Smooth muscle cell (in vitro differentiated cells): ENCODE measurements around the gene TRIM9. TPM values are rescaled to one million over a fixed set of nuclear protein-coding genes. Genes with fewer than 3 reads are reported as not detected.

ENCODE experiments used
- DNase-seq: peaks from one replicate; lab custom pipeline; 2025; ENCODE audit not compliant: unreplicated experiment; lab: John Stamatoyannopoulos, UW
- H2AFZ ChIP-seq: fragments of 200-600 bp; sonication (generic); 2 replicates; pipeline ENCODE4 v1.6.0; 2016; ENCODE audit warnings: antibody characterized with exemption, low read depth, mild to moderate bottlenecking
- H3F3A ChIP-seq: fragments of 200-600 bp; sonication (generic); 2 replicates; pipeline ENCODE4 v1.6.0; 2017; ENCODE audit warnings: antibody characterized with exemption, low read depth
- H3K27ac ChIP-seq: fragments of 200-600 bp; sonication (generic); 2 replicates; pipeline ENCODE4 v1.5.1; 2016; ENCODE audit warnings: low read depth, mild to moderate bottlenecking
- H3K27me3 ChIP-seq: fragments of 200-600 bp; sonication (generic); 2 replicates; pipeline ENCODE4 v1.6.1; 2016; ENCODE audit warnings: low read depth, mild to moderate bottlenecking
- H3K36me3 ChIP-seq: fragments of 200-600 bp; sonication (generic); 2 replicates; pipeline ENCODE4 v1.5.1; 2016; ENCODE audit warnings: low read depth
- H3K4me1 ChIP-seq: fragments of 200-600 bp; sonication (generic); 2 replicates; pipeline ENCODE4 v1.5.1; 2016; ENCODE audit warnings: low read depth
- H3K4me2 ChIP-seq: fragments of 200-600 bp; sonication (generic); 2 replicates; pipeline ENCODE4 v1.6.0; 2016; ENCODE audit warnings: mild to moderate bottlenecking
- H3K4me3 ChIP-seq: fragments of 200-600 bp; sonication (generic); 2 replicates; pipeline ENCODE4 v1.5.1; 2016; ENCODE audit warnings: mild to moderate bottlenecking
- H3K79me2 ChIP-seq: fragments of 200-600 bp; sonication (generic); 2 replicates; pipeline ENCODE4 v1.6.0; 2016; ENCODE audit warnings: low read depth, mild to moderate bottlenecking
- H3K9ac ChIP-seq: fragments of 200-600 bp; sonication (generic); 2 replicates; pipeline ENCODE4 v1.6.0; 2016; ENCODE audit warnings: low read depth
- H3K9me3 ChIP-seq: fragments of 200-600 bp; sonication (generic); replicated peaks from 2 replicates; pipeline ENCODE4 v1.5.1; 2016; ENCODE audit warnings: low read depth
- H4K20me1 ChIP-seq: fragments of 200-600 bp; sonication (generic); 2 replicates; pipeline ENCODE4 v1.6.0; 2016; ENCODE audit warnings: low read depth
- CTCF ChIP-seq: fragments of 200-600 bp; sonication (generic); IDR thresholded peaks from 2 replicates; pipeline ENCODE4 v1.5.1; 2017; ENCODE audit warnings: borderline replicate concordance, mild to moderate bottlenecking, antibody characterized with exemption; ENCODE audit not compliant: insufficient read depth, poor library complexity, severe bottlenecking
- WGBS: methylation state at CpG from one replicate; pipeline ENCODE4 v1.1.7; 2016; ENCODE audit warnings: low lambda C conversion rate; 5-methylcytosine and 5-hydroxymethylcytosine counted together
- polyA plus RNA-seq: library from polyadenylated mRNA; unstranded; fragments of >200 nt; fragmentation: Nextera tagmentation; extraction: Ambion mirVana; gene quantifications from 2 replicates; pipeline ENCODE4 v1.2.1, GENCODE V29; 2016
- total RNA-seq: library from RNA; depleted of rRNA; stranded (reverse); fragments of >200 nt; gene quantifications from 2 replicates; pipeline ENCODE4 v1.2.3, GENCODE V29; 2014

TRIM9 gene
- total and polyA plus RNA-seq, 2 experiments from 2014 or later, result 0.57 to 1.5 TPM

- no peaks in the 10 kb centered on the region for H3K79me2 ChIP-seq
- H4K20me1 ChIP-seq, result no peaks in the 10 kb centered on the region
- no peak overlapping the region for H3K4me3 ChIP-seq
- H3K4me2 ChIP-seq, result peak overlapping the region; percentile 5
- no peak overlapping the region for H2AFZ ChIP-seq
- no peaks in the 10 kb centered on the region for H3K9me3 ChIP-seq
- no peak overlapping the region for H3K27ac ChIP-seq
- TF ChIP-seq CTCF, result no peak
- H3K27me3 ChIP-seq, result no peaks in the 10 kb centered on the region
- no peaks in the 10 kb centered on the region for H3K36me3 ChIP-seq
- WGBS, result 14% methylated on average over 2 of the region's 2 CpGs
- H3K4me1 ChIP-seq, result peaks cover 3% of the 10 kb centered on the region
- no peak overlapping the region for H3K9ac ChIP-seq
- no peak for DNase-seq
- H3F3A ChIP-seq, result peaks cover 4% of the 10 kb centered on the region
Observed at GRCh38 chr14:51014086-51014485, 80.8 kb downstream of the TRIM9 start.

- H3K9ac ChIP-seq, result no peak overlapping the region
- H3K27ac ChIP-seq, result no peak overlapping the region
- no peaks in the 10 kb centered on the region for H3K9me3 ChIP-seq
- no peaks in the 10 kb centered on the region for H4K20me1 ChIP-seq
- no peaks in the 10 kb centered on the region for H3K36me3 ChIP-seq
- no peak overlapping the region for H3K4me2 ChIP-seq
- no peak for TF ChIP-seq CTCF
- H3K27me3 ChIP-seq, result no peaks in the 10 kb centered on the region
- DNase-seq, result no peak
- H3K79me2 ChIP-seq, result no peaks in the 10 kb centered on the region
- no peak overlapping the region for H2AFZ ChIP-seq
- H3F3A ChIP-seq, result no peaks in the 10 kb centered on the region
- no peak overlapping the region for H3K4me3 ChIP-seq
- WGBS, result 91% methylated on average over 3 of the region's 3 CpGs
- H3K4me1 ChIP-seq, result peaks cover 4% of the 10 kb centered on the region
Observed at GRCh38 chr14:51012055-51012454, 82.8 kb downstream of the TRIM9 start.

- Histone ChIP-seq H3K36me3 (no peaks in the 10 kb centered on the region), H3K4me1 (peaks cover 14% of the 10 kb centered on the region), H3K9ac (no peak overlapping the region), H3K27ac (no peak overlapping the region), H3K27me3 (no peaks in the 10 kb centered on the region), H3K4me3 (no peak overlapping the region), H3K79me2 (no peaks in the 10 kb centered on the region), H3K9me3 (no peaks in the 10 kb centered on the region), H3F3A (no peaks in the 10 kb centered on the region), H3K4me2 (no peak overlapping the region), H4K20me1 (no peaks in the 10 kb centered on the region), H2AFZ (no peak overlapping the region)
- no peak for DNase-seq
- no peak for TF ChIP-seq CTCF
Observed at GRCh38 chr14:51008446-51008845, 86.5 kb downstream of the TRIM9 start.

GRCh38 chr14:51006781-51007211, 88.1 kb downstream of the TRIM9 start:
- Histone ChIP-seq H3K4me1 (peaks cover 14% of the 10 kb centered on the region), H3K79me2 (no peaks in the 10 kb centered on the region), H2AFZ (no peak overlapping the region), H3K4me2 (peak overlapping the region; percentile 25), H4K20me1 (no peaks in the 10 kb centered on the region), H3F3A (no peaks in the 10 kb centered on the region), H3K9ac (no peak overlapping the region), H3K27ac (peak overlapping the region; percentile 88), H3K36me3 (no peaks in the 10 kb centered on the region), H3K9me3 (no peaks in the 10 kb centered on the region), H3K27me3 (no peaks in the 10 kb centered on the region), H3K4me3 (no peak overlapping the region)
- no peak for DNase-seq
- no peak for TF ChIP-seq CTCF
- WGBS, result 35% methylated on average over 4 of the region's 4 CpGs
